Measurements from ENCODE around the gene ZNF649.

The ZNF649 gene

DNA sequence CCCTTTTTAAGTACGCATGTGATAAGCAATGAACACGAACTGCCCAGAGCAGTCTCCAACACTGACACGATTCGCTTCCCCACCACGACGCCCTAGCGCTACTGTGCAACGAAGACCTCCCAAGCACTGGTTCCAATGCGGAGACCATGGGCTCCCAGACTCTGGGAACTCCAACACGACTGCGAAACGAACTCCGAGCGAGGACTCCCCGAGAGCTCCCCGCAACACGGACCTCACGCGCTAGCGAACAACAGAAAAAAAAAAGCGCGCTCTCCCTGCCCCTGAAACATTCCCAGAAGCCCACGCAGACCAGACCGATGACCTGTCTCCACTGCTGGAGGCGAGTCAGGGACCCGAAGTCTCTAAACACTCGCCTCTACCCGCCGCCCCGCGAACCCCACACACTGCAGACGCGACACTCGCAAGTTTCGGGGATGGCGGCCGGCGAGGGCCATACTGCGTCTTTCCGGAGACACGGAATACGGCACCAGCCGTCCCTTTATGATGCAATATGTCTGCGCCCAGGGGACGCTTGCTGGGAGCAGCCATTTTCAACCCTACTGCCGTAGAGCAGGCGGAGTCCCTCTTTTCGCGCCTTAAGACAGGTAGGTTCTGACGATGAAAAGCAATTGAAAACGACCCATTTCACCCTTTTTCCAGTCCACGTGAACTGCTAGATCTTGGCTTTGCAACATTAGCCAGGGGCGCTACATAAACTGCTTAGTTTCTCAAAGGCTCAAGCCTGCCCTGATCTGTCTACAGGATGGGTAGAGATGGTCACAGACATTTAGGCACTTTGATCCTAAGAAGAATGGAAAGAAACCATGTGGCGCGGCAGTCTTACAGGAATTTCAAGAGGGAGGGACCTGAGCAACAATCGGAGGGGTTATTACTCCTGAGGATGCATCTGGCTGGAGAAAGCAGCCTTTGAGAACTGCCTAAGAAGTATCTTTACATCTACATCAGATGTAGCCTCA lies 17.0 kb downstream of the ZNF649 start, which contains the start of gene ZNF577:
TSS of gene ZNF577 (minus strand) at position 430 of the 977 bp plus-strand sequence. CDS start 7,569 bp downstream, outside the sequence.
- DNase-seq (ENCODE audit: low read depth), result peak; percentile 32

DNA sequence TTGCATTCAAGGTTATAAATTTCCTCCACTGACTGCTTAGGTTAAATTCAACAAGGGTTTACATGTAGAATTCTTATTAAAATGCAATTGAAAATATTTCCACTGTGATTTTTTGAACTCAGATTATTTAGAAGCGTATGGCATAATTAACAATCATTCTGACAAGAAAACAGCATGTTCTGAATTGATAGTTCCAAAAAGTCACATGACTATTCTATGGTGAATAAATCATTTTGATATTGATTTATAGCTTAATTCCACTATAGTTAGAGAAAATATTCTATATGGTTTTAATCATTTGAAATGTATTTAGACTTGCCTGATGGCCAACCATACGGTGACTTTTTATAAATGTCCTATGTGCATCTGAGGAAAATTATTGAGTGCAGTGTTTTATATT lies 20.1 kb downstream of the ZNF649 start:
- DNase-seq (ENCODE audit: low read depth), result no peak

GRCh38 chr19:51882518-51882917 lies 22.3 kb downstream of the ZNF649 start:
- no peak for DNase-seq (ENCODE audit: low read depth)

DNA sequence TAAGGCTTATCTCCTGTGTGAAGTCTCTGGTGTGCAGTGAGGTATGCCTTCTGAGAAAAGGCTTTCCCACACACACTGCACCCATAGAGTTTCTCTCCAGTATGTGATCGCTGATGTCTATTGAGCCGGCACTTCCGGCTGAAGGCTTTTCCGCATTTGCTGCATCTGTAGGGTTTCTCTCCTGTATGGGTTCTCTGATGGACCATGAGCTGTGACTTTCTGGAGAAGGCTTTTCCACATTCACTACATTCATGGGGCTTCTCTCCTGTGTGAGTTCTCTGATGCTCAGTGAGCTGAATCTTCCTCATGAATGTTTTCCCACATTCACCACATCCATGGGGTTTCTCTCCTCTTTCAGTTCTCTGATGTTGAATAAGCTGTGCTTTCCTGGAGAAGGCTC lies 31.7 kb downstream of the ZNF649 start:
- DNase-seq (ENCODE audit: low read depth), result no peak

- no peak for DNase-seq (ENCODE audit: low read depth)
These were observed 42.8 kb downstream of the ZNF649 start for GRCh38 chr19:51861870-51862622.

All from activated gamma-delta T cell treated with anti-CD3 and anti-CD28 coated beads, Interleukin-2, amount 50 U/mL, for 16 hours (primary cell).